CD4-positive, alpha-beta memory T cell (primary cell): ENCODE data around the gene DISP3. TPM values are rescaled to one million over a fixed set of nuclear protein-coding genes. Genes with fewer than 3 reads are reported as not detected.

Source experiments
- CTCF ChIA-PET: fragments of 350-600 bp; sonication (Branson Sonifier 250); formaldehyde crosslinking; loops from one replicate; lab custom pipeline; 2021; ENCODE audit warnings: inconsistent platforms; ENCODE audit not compliant: partially characterized antibody; lab: Charles Lee
- POLR2A ChIA-PET: fragments of 350-600 bp; sonication (Branson Sonifier 250); formaldehyde crosslinking; loops from one replicate; lab custom pipeline; 2021; ENCODE audit not compliant: partially characterized antibody; lab: Charles Lee
- DNase-seq, 5 donors: peaks; one replicate each; pipeline versions ENCODE4 v3.0.0 to v3.0.0-alpha.2; 2020 to 2022; ENCODE audit warnings: mixed read lengths in 1 of 5
- H3K27ac ChIP-seq: one replicate; pipeline ENCODE4 v1.7.0; 2013; ENCODE audit warnings: low read depth, low read length
- H3K27me3 ChIP-seq: 2 replicates; pipeline ENCODE4 v1.7.0; 2013; ENCODE audit warnings: mild to moderate bottlenecking, low read length, moderate library complexity; ENCODE audit not compliant: insufficient read depth
- H3K36me3 ChIP-seq: 2 replicates; pipeline ENCODE4 v1.7.0; 2013; ENCODE audit warnings: mild to moderate bottlenecking, low read length, moderate library complexity; ENCODE audit not compliant: insufficient read depth
- H3K4me1 ChIP-seq: 2 replicates; pipeline ENCODE4 v1.7.0; 2013; ENCODE audit warnings: mild to moderate bottlenecking, low read length, moderate library complexity; ENCODE audit not compliant: insufficient read depth
- H3K4me3 ChIP-seq, 2 donors: one replicate each; pipeline ENCODE4 v1.7.0; 2013; ENCODE audit warnings: low read length in 2 of 2, mild to moderate bottlenecking in 1 of 2
- H3K9me3 ChIP-seq, 2 donors: one replicate each; pipeline ENCODE4 v1.7.0; 2013; ENCODE audit warnings: low read length in 2 of 2, control low read depth in 1 of 2; ENCODE audit not compliant: control insufficient read depth in 1 of 2
- H3K27ac Mint-ChIP-seq, 7 donors: one replicate each; pipeline ENCODE4 v1.8.0; 2020 to 2021; ENCODE audit warnings: mixed read lengths in 7 of 7, mild to moderate bottlenecking in 6 of 7, inconsistent platforms in 3 of 7, moderate library complexity in 3 of 7
- H3K27me3 Mint-ChIP-seq, 2 donors: one replicate each; pipeline ENCODE4 v1.8.0; 2020 to 2021; ENCODE audit warnings: mixed read lengths in 2 of 2
- H3K36me3 Mint-ChIP-seq, 2 donors: one replicate each; pipeline ENCODE4 v1.8.0; 2020 to 2021; ENCODE audit warnings: mixed read lengths in 2 of 2, inconsistent platforms in 1 of 2, mild to moderate bottlenecking in 1 of 2
- H3K4me1 Mint-ChIP-seq, 4 donors: one replicate each; pipeline ENCODE4 v1.8.0; 2020 to 2021; ENCODE audit warnings: mixed read lengths in 4 of 4, mild to moderate bottlenecking in 1 of 4
- H3K4me3 Mint-ChIP-seq, 8 donors: one replicate each; pipeline ENCODE4 v1.8.0; 2020 to 2021; ENCODE audit warnings: mixed read lengths in 8 of 8, mild to moderate bottlenecking in 7 of 8, moderate library complexity in 6 of 8, inconsistent platforms in 3 of 8
- H3K9me3 Mint-ChIP-seq, 8 donors: one replicate each; pipeline ENCODE4 v1.8.0; 2020 to 2021; ENCODE audit warnings: mixed read lengths in 8 of 8, mild to moderate bottlenecking in 5 of 8, inconsistent platforms in 3 of 8, moderate library complexity in 1 of 8
- intact Hi-C: fragments of 100-400 bp; cut with micrococcal nuclease; formaldehyde crosslinking; loops from one replicate; pipeline ENCODE4 v1.15.1; 2023
- polyA plus RNA-seq, 2 donors: library from polyadenylated mRNA; unstranded; fragments of 300-500 nt; fragmentation: Illumina TruSeq; gene quantifications; one replicate each; pipeline ENCODE4 v1.2.3, GENCODE V29; 2021
- total RNA-seq, 2 experiments: library from RNA; stranded (reverse); gene quantifications; one replicate each; pipeline ENCODE4 v1.2.3, GENCODE V29; 2021

The DISP3 gene
- total and polyA plus RNA-seq, 4 experiments from 2014 or later: 0.11 to 0.61 (median 0.42) TPM; not detected in 1

DNA sequence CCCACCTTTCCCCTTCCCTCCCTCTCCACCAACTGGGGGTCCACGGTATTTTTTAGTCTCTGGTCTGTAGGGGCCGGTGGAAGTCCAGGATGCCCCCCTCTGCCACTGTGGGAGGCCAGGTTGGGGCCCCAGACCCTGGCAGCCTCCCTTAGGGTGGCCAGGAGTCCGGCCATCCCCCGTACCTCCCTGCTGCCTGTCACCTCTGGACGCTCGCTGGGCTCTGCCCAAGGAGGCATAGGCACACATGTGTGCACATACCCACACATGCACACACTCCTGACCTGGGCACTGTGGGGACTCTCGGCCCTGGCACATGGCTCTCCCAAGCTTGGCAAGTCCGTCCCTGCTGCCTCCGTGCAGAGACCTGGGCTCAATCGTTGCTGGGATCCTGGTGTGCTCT is 53.0 kb downstream of the DISP3 start:
- Histone ChIP-seq H3K4me3 (no peak overlapping the region), H3K36me3 (no peaks in the 10 kb centered on the region), H3K9me3 (no peaks in the 10 kb centered on the region), H3K27me3 (no peaks in the 10 kb centered on the region), H3K27ac (no peak overlapping the region), H3K4me1 (no peaks in the 10 kb centered on the region)
- no peaks in the 10 kb centered on the region for H3K9me3 Mint-ChIP-seq
- H3K27me3 Mint-ChIP-seq: no peaks in the 10 kb centered on the region
- no peaks in the 10 kb centered on the region for H3K4me1 Mint-ChIP-seq
- H3K27ac Mint-ChIP-seq: no peak overlapping the region
- ChIA-PET POLR2A (no interaction called here), CTCF (no interaction called here)
- intact Hi-C loops: no loop called here
- no peak overlapping the region for H3K4me3 Mint-ChIP-seq
- DNase-seq: no peak
- H3K36me3 Mint-ChIP-seq: no peaks in the 10 kb centered on the region

DNA sequence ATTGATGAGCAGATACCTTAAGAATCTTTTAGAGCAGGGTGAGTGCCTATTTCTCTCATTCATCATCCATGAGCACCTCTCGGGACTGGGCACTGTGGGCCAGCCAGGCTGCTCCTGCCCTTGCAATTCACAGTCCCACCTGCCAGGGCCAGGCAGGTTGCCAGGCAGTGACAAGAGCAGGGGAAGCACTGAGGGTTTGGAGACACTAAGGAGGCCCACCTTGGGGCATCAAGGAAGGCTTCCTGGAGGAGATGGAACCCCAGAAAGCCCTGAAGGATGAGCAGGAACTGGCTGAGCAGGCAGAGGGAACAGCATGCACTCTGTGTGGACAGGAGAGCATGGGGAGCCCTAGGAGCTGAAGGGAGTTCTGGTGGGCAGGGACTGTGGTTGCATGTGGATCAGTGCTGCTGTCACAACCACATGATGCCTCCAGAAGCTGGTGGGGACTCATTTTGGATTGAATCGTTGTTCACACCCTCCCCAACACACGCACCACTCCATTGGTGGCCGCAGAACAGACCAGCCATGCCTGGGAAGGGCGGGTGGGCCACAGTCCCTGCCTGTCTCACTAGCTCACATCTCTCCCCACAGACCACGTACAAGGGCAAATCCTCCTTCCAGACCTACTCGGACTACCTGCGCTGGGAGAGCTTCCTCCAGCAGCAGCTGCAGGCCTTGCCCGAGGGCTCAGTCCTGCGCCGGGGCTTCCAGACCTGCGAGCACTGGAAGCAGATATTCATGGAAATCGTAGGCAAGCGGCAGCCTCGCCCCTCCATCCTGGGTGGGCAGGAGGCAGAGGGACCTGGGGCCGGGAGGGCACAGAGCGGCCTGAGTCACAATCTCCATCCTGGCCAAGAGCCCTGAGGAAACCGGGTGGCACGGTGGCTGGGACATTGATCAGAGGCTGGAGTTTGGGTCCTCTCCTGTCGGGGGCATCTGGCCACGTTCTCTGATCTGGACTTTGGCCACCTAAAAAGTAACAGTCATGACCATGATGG is 55.1 kb downstream of the DISP3 start:
- no peaks in the 10 kb centered on the region for H3K9me3 ChIP-seq
- Mint-ChIP-seq H3K27ac (no peak overlapping the region), H3K9me3 (no peaks in the 10 kb centered on the region), H3K4me3 (no peak overlapping the region), H3K27me3 (peaks cover 0 to 3% of the 10 kb centered on the region in 2 donors), H3K36me3 (no peaks in the 10 kb centered on the region), H3K4me1 (no peaks in the 10 kb centered on the region)
- no peaks in the 10 kb centered on the region for H3K36me3 ChIP-seq
- H3K27me3 ChIP-seq: no peaks in the 10 kb centered on the region
- no peak overlapping the region for H3K27ac ChIP-seq
- no peaks in the 10 kb centered on the region for H3K4me1 ChIP-seq
- ChIA-PET POLR2A (no interaction called here), CTCF (no interaction called here)
- no peak for DNase-seq
- intact Hi-C loops: no loop called here
- no peak overlapping the region for H3K4me3 ChIP-seq

DNA sequence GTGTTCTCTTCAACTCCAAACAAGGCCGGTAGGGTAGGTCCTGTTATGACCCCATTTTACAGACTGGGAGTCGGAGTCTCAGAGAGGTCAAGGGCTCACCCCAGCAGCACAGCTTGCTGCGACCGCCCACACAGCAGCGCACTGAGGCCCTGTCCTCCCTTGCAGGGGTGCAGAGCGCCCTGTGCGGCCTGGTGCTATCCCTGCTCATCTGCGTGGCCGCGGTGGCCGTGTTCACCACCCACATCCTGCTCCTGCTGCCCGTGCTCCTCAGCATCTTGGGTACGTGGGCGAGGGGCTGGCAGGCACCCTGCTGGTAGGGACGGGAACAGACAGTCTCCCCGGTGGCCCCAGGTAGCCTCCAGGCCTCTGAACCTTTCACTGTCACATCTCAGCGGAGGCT is 55.9 kb downstream of the DISP3 start:
- Mint-ChIP-seq H3K27ac (no peak overlapping the region), H3K4me3 (no peak overlapping the region), H3K36me3 (no peaks in the 10 kb centered on the region), H3K9me3 (no peaks in the 10 kb centered on the region), H3K4me1 (no peaks in the 10 kb centered on the region), H3K27me3 (peaks cover 0 to 3% of the 10 kb centered on the region in 2 donors)
- ChIA-PET POLR2A (no interaction called here), CTCF (no interaction called here)
- no peaks in the 10 kb centered on the region for H3K4me1 ChIP-seq
- no peak for DNase-seq
- H3K36me3 ChIP-seq: no peaks in the 10 kb centered on the region
- H3K27me3 ChIP-seq: no peaks in the 10 kb centered on the region
- no peaks in the 10 kb centered on the region for H3K9me3 ChIP-seq
- no peak overlapping the region for H3K27ac ChIP-seq
- intact Hi-C loops: no loop called here
- H3K4me3 ChIP-seq: no peak overlapping the region

DNA sequence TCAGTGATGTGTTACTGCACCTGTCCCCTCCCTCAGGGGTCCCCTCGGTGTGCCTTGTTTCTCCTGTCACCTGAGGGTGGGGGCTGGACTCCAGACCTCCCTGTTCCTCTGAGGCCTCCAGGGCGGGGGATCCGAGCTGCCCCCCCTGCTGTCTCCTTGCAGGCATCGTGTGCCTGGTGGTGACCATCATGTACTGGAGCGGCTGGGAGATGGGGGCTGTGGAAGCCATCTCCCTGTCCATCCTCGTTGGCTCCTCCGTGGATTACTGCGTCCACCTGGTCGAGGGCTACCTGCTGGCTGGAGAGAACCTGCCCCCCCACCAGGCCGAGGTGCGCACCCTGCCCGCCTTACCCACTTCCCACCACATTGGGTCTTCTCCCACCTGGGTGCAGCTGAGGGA is 56.4 kb downstream of the DISP3 start:
- intact Hi-C loops: no loop called here
- no peak overlapping the region for H3K4me3 ChIP-seq
- no peaks in the 10 kb centered on the region for H3K9me3 ChIP-seq
- no peaks in the 10 kb centered on the region for H3K4me1 Mint-ChIP-seq
- CTCF ChIA-PET: no interaction called here
- H3K36me3 Mint-ChIP-seq: no peaks in the 10 kb centered on the region
- no peaks in the 10 kb centered on the region for H3K4me1 ChIP-seq
- H3K27ac Mint-ChIP-seq: no peak overlapping the region
- no peak for DNase-seq
- POLR2A ChIA-PET: no interaction called here
- no peaks in the 10 kb centered on the region for H3K27me3 ChIP-seq
- H3K36me3 ChIP-seq: no peaks in the 10 kb centered on the region
- H3K27me3 Mint-ChIP-seq: peaks cover 3 to 5% of the 10 kb centered on the region in 2 donors
- H3K27ac ChIP-seq: no peak overlapping the region
- H3K9me3 Mint-ChIP-seq: no peaks in the 10 kb centered on the region
- H3K4me3 Mint-ChIP-seq: no peak overlapping the region

DNA sequence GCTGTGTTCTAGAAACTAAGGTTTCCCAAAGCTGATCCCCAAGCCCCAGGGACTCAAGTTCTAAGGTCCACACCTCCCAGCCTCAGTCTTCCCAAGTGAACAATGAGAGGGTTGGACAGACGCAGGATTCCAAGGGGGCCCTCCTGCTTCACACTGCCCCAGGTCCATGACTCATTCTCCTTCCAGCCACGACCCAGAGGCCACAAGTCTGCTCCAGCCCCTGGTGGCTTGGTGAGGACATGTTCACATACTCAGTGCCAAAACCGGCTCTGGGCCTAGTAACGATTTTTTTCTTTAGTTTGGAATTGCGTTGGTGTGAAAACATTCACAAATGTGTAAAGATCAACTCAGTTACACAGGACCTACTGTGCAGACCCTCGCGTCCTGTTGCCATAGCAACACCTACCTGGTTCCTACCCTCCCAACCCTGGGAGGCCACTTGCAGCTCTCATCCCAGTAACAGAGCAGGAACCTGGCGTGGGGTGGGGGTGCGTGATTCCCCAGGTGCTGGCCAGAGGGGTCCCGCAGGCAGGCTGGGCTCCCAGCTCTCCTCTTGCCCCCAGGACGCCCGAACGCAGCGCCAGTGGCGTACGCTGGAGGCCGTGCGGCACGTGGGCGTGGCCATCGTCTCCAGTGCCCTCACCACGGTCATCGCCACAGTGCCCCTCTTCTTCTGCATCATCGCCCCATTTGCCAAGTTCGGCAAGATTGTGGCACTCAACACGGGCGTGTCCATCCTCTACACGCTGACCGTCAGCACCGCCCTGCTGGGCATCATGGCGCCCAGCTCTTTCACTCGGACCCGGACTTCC is 57.0 kb downstream of the DISP3 start:
- ChIA-PET POLR2A (no interaction called here), CTCF (no interaction called here)
- H3K27me3 ChIP-seq: no peaks in the 10 kb centered on the region
- no peak for DNase-seq
- no peaks in the 10 kb centered on the region for H3K36me3 ChIP-seq
- H3K4me3 ChIP-seq: no peak overlapping the region
- Mint-ChIP-seq H3K4me3 (no peak overlapping the region), H3K27me3 (peaks cover 3 to 9% of the 10 kb centered on the region in 2 donors), H3K36me3 (no peaks in the 10 kb centered on the region), H3K9me3 (no peaks in the 10 kb centered on the region), H3K27ac (no peak overlapping the region), H3K4me1 (no peaks in the 10 kb centered on the region)
- no peak overlapping the region for H3K27ac ChIP-seq
- H3K9me3 ChIP-seq: no peaks in the 10 kb centered on the region
- no peaks in the 10 kb centered on the region for H3K4me1 ChIP-seq
- intact Hi-C loops: no loop called here

DNA sequence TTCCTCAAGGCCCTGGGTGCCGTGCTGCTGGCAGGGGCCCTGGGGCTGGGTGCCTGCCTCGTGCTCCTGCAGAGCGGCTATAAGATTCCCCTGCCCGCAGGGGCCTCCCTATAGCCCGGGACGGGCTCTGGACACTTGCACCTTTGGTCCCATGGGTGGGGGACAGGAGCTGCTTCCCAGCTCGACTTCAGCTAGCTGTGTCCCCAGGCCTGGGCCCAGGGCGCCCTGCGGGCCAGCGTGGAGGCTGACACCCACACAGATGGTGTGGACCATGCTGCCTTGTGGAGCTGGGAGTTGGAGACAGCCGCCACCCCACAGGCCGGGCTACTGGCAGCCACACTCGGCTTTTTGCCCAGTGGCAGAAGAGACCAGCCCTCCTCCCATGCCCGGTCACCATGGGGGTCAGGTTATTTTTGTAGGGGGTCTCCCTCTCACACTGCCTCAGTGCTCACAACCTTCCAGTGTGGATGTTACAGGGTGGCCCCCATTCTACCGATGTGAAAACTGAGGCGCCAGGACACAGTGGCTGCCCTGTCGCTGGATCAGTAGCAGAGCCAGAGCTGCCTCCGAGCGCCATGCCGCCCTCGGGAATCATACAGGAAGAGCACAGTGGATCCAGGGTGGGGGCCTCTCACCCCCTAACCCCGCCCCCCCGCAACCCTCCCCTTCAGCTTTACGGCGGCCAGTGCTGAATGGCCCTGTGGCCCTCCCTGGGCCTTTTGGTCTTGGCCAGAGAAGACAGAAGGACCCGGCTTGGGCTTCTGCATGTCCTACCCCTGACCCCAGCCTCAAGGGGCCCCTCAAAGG is 57.8 kb downstream of the DISP3 start:
- H3K4me3 ChIP-seq: no peak overlapping the region
- H3K9me3 Mint-ChIP-seq: no peaks in the 10 kb centered on the region
- H3K27ac Mint-ChIP-seq: no peak overlapping the region
- no peaks in the 10 kb centered on the region for H3K4me1 ChIP-seq
- CTCF ChIA-PET: no interaction called here
- peaks cover 3 to 12% of the 10 kb centered on the region in 2 donors for H3K27me3 Mint-ChIP-seq
- DNase-seq: no peak
- H3K9me3 ChIP-seq: no peaks in the 10 kb centered on the region
- intact Hi-C loops: no loop called here
- no peaks in the 10 kb centered on the region for H3K27me3 ChIP-seq
- H3K4me1 Mint-ChIP-seq: no peaks in the 10 kb centered on the region
- no peaks in the 10 kb centered on the region for H3K36me3 Mint-ChIP-seq
- no peak overlapping the region for H3K27ac ChIP-seq
- POLR2A ChIA-PET: no interaction called here
- no peak overlapping the region for H3K4me3 Mint-ChIP-seq
- H3K36me3 ChIP-seq: no peaks in the 10 kb centered on the region

DNA sequence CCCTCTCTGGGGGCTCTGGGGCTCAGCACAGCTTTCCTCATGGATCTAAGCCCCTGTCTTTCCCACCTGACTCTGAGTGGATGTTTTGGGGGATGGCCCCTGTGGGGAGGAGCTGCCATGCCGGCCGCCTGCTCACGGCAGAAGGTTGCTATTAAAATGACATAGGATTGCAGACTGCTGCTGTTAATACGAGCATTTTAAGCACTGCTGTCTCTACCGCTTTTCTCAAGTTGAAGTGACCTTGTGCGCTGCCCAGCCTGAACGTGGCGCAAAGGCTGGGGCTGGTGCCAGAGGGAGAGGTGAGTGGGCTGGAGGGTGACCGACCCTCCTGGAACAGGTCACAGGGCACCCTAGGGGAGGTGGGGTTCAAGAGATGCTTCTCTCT is 58.4 kb downstream of the DISP3 start:
- H3K9me3 Mint-ChIP-seq: no peaks in the 10 kb centered on the region
- H3K4me3 Mint-ChIP-seq: no peak overlapping the region
- ChIA-PET POLR2A (no interaction called here), CTCF (no interaction called here)
- DNase-seq: no peak
- no peaks in the 10 kb centered on the region for H3K9me3 ChIP-seq
- H3K27me3 ChIP-seq: no peaks in the 10 kb centered on the region
- no peaks in the 10 kb centered on the region for H3K4me1 ChIP-seq
- H3K27me3 Mint-ChIP-seq: peaks cover 3 to 14% of the 10 kb centered on the region in 2 donors
- H3K27ac Mint-ChIP-seq: no peak overlapping the region
- intact Hi-C loops: no loop called here
- H3K4me1 Mint-ChIP-seq: no peaks in the 10 kb centered on the region
- H3K4me3 ChIP-seq: no peak overlapping the region
- no peaks in the 10 kb centered on the region for H3K36me3 ChIP-seq
- H3K27ac ChIP-seq: no peak overlapping the region
- H3K36me3 Mint-ChIP-seq: no peaks in the 10 kb centered on the region
